ENCODE measurements around the gene NIPBL. TPM values are rescaled to one million over a fixed set of nuclear protein-coding genes. Genes with fewer than 3 reads are reported as not detected.

The NIPBL gene
- total RNA-seq, 1 experiment from 2014 or later: 61.3 TPM

DNA sequence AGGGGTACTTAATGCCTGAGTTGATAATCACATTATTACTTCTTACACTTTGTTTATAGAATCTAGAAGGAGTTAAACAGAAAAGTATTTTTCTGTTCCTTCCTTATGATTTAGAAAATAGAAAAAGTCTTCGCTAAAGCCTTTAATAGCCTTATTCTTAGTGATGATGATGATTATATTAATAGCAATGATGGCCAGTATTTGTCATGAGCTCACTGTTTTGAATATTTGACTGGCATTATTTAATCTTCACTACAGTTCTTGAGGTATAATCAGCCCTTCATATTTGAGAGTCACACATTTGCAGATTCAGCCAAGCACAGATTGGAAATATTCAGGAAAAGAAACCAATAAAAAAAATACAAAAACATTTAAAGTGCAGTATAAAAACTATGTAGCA lies 23.3 kb downstream of the NIPBL start:
- Histone ChIP-seq H3K14ac (ENCODE audit: insufficient read depth, low read length) (no peak overlapping the region), H2BK15ac (ENCODE audit: low read depth, low read length) (no peak overlapping the region), H3K4me1 (ENCODE audit: insufficient read depth, low read length) (no peaks in the 10 kb centered on the region), H4K91ac (ENCODE audit: insufficient read length, low read depth, low read length) (no peak overlapping the region), H3K79me2 (ENCODE audit: insufficient read depth, low read length) (peaks cover 34% of the 10 kb centered on the region; the same call in 1 of the 2 replicates), H3K4ac (ENCODE audit: low read depth, low read length) (no peak overlapping the region), H3T11ph (ENCODE audit: low read length) (no peak overlapping the region), H2AFZ (ENCODE audit: low read length) (no peak overlapping the region), H3K4me2 (ENCODE audit: insufficient read depth, insufficient read length, low read length) (no peak overlapping the region), H2BK12ac (ENCODE audit: insufficient read length, low read depth, low read length) (no peak overlapping the region), H2BK5ac (ENCODE audit: insufficient read length, low read length) (no peak overlapping the region), H3K9me3 (ENCODE audit: control insufficient read depth, low read depth, low read length) (no peaks in the 10 kb centered on the region), H3K79me1 (ENCODE audit: insufficient read depth, low read depth, low read length, poor library complexity, severe bottlenecking) (peaks cover 8% of the 10 kb centered on the region), H2AK5ac (ENCODE audit: insufficient read length, low read length) (no peak overlapping the region), H2BK20ac (ENCODE audit: low read depth, low read length, poor library complexity, severe bottlenecking) (no peak overlapping the region), H4K20me1 (ENCODE audit: control insufficient read depth, insufficient read depth, insufficient read length) (no peaks in the 10 kb centered on the region), H3K23ac (ENCODE audit: insufficient read length, low read depth, low read length) (no peak overlapping the region), H4K5ac (ENCODE audit: insufficient read length, low read depth, low read length) (no peak overlapping the region), H3K27me3 (ENCODE audit: insufficient read depth, low read length) (no peaks in the 10 kb centered on the region), H4K8ac (replicated peaks; ENCODE audit: insufficient read length, low read depth, low read length) (no peak overlapping the region), H3K9ac (ENCODE audit: extremely low read depth, insufficient read length, low read length) (no peak overlapping the region), H3K23me2 (ENCODE audit: insufficient read length, low read depth, low read length, poor library complexity, severe bottlenecking) (no peaks in the 10 kb centered on the region), H3K18ac (ENCODE audit: insufficient read length, low read depth, low read length) (no peak overlapping the region), H3K56ac (ENCODE audit: insufficient read length, low read depth, low read length) (no peak overlapping the region), H3K27ac (ENCODE audit: insufficient read length, low read depth, low read length) (no peak overlapping the region), H2BK120ac (ENCODE audit: low read depth, low read length, poor library complexity, severe bottlenecking) (no peak overlapping the region)
- H3K9me3 Mint-ChIP-seq: peaks cover 16 to 20% of the 10 kb centered on the region in 2 experiments
- no peak for DNase-seq
- peaks cover 11 to 29% of the 10 kb centered on the region in 2 experiments; a peak in 2 of 4 replicates for H3K4me1 Mint-ChIP-seq
- TF ChIP-seq, protein P1, sequence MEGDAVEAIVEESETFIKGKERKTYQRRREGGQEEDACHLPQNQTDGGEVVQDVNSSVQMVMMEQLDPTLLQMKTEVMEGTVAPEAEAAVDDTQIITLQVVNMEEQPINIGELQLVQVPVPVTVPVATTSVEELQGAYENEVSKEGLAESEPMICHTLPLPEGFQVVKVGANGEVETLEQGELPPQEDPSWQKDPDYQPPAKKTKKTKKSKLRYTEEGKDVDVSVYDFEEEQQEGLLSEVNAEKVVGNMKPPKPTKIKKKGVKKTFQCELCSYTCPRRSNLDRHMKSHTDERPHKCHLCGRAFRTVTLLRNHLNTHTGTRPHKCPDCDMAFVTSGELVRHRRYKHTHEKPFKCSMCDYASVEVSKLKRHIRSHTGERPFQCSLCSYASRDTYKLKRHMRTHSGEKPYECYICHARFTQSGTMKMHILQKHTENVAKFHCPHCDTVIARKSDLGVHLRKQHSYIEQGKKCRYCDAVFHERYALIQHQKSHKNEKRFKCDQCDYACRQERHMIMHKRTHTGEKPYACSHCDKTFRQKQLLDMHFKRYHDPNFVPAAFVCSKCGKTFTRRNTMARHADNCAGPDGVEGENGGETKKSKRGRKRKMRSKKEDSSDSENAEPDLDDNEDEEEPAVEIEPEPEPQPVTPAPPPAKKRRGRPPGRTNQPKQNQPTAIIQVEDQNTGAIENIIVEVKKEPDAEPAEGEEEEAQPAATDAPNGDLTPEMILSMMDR (conservative IDR thresholded peaks at IDR 0.05): no peak
- no peak overlapping the region; a peak in 1 of 7 replicates for H3K27ac Mint-ChIP-seq
- no CpG with 5 or more reads among the region's 1 CpG for WGBS (ENCODE audit: extremely low coverage, insufficient read length, low lambda C conversion rate)
- H3K27me3 Mint-ChIP-seq (ENCODE audit: low read depth): no peaks in the 10 kb centered on the region
- H3K36me3 Mint-ChIP-seq (ENCODE audit: insufficient read depth in 1 of 3, low read depth in 3 of 3): peaks cover 0 to 24% (median 11%) of the 10 kb centered on the region in 3 experiments; a peak in 6 of 7 replicates
- no peak overlapping the region for H3K4me3 Mint-ChIP-seq

Measured in H9 (cell line).